GM18519 (cell line): ENCODE measurements around the gene NRXN3.

Experiments
- ATAC-seq: cut with Tn5 transposase; IDR thresholded peaks from one replicate; pipeline ENCODE4 v1.9.1; 2021; ENCODE audit warnings: mild to moderate bottlenecking, moderate library complexity; ENCODE audit not compliant: unreplicated experiment, low FRiP score

NRXN3 gene

GRCh38 chr14:78172428-78172827, 2.3 kb downstream of the NRXN3 start:
- ATAC-seq = no peak

- ATAC-seq = no peak
Observed at GRCh38 chr14:78173346-78174035, 3.3 kb downstream of the NRXN3 start.

- ATAC-seq = no peak
Observed at GRCh38 chr14:78175412-78175811, 5.2 kb downstream of the NRXN3 start.

DNA sequence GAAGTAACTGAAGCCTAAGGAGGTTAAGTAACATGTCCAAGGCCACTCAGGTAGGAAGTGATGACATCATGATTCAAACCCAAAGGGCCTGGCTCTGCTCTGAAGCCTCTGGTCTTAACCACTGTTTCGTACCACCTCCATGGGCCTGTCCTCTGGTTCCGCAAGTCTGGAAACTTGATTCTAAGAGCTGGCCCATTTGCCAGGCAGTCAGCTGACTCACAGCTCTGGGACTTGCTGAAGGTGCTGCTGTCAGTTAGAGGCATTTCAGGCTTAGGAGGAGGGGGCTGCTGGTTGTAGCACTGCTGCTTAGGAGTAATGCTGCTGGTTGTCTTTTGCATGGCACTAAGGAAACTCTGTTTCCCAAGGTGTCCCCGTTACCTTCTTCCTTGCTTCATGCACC, 7.9 kb downstream of the NRXN3 start:
- no peak for ATAC-seq

- ATAC-seq = no peak
Observed at GRCh38 chr14:78178971-78179370, 8.8 kb downstream of the NRXN3 start.

DNA sequence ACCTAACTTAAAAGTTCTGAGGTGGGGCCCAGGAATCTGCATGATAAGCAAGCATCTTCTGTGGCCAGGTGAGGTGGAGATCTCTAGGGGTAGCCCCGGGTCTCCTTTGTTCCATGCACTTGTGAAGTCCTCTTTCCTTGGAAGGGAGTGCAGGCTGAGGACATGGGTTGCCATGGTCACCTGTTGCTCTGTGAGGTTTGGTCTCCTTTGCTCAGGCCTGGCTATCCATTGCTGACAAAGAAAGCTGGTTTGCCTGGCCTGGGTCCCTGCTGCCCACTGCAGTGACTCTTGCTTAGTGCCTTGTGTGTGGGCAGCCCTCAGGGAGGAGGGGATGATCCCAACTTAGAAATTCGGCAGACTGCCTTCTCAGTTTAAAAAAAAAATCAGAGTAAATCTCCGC, 11.1 kb downstream of the NRXN3 start:
- no peak for ATAC-seq

DNA sequence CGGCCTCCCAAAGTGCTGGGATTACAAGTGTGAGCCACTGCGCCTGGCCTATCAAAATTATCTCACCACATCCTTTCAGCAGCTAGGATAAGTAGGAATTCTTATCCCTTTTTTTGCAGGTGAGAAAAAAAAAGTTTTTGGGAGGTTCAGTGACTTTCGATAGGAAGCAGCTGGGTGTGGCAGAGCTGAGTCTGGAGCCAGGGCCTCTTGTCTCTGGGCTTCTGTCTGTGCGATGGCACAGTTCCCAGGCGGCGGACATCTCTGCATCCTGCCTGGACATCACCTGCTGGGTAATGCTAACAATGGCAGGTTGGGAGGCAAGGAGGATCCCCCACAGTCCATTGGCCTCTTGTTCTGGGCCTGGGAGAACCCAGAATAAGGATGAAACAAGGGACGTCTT, 12.5 kb downstream of the NRXN3 start:
- ATAC-seq = no peak

GRCh38 chr14:78184157-78184556, 14.0 kb downstream of the NRXN3 start:
- no peak for ATAC-seq

- no peak for ATAC-seq
Observed at GRCh38 chr14:78186277-78186676, 16.1 kb downstream of the NRXN3 start.

DNA sequence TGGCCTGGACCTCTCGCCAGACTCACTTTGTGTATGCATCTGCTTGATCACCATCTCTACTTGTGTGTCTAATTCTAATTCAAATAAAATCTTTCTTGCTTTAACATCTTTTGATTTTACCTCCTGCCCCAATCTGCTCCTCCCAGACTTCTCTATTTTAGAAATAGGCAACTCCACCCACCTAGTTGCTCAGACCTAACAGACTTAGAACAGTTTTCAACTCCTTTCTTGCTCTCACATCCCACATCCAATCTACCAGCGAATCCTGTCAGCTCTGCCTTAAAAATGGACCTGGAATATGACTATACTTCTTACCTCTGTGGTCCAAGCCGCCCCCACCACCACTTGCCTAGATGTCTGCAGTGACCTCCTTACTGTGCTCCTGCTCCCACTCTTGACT, 18.7 kb downstream of the NRXN3 start:
- no peak for ATAC-seq

GRCh38 chr14:78195431-78195830, 25.3 kb downstream of the NRXN3 start:
- ATAC-seq = no peak

GRCh38 chr14:78196323-78196722, 26.1 kb downstream of the NRXN3 start:
- ATAC-seq = no peak

DNA sequence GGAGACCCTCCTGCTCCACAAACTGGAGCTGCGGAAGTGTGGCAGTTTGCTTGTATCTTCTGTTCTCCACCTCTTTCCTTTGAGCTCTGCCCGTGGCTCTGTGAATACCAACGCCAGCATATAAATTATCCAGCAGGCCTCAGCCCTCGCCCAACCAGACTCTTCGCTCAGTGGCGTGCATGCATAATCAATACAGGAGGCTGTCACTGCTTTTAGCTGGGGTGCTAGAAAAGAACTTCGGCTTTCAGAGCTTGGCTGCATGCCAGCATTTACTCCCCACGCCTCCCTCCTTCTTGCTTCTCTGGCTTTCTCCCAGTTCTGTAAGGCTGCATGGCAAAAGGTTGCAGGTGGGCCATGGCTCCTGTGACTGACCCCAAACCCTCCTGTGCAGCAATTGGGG, 26.9 kb downstream of the NRXN3 start:
- no peak for ATAC-seq

DNA sequence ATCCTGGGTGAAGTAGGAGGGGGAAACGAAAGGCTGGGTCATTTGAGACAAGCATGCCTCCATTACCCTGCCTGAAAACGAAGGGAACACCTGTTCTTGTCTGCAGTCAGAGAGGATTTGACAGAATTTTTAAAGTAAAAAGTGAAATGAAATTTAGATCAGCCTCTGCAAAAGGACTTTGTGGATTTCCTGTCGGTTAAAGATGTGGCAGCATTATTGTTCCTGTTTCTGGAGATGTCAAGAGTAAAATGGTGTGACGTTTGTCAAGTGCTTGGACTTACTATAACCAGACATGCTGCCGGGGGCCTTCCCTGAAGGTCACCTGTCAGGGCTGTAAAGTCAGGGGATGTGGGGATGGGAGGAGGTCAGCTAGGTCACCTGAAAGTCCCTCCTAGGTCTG, 32.0 kb downstream of the NRXN3 start:
- ATAC-seq = no peak

GRCh38 chr14:78202976-78203375, 32.8 kb downstream of the NRXN3 start:
- no peak for ATAC-seq

- no peak for ATAC-seq
Observed at GRCh38 chr14:78207414-78207813, 37.2 kb downstream of the NRXN3 start.

DNA sequence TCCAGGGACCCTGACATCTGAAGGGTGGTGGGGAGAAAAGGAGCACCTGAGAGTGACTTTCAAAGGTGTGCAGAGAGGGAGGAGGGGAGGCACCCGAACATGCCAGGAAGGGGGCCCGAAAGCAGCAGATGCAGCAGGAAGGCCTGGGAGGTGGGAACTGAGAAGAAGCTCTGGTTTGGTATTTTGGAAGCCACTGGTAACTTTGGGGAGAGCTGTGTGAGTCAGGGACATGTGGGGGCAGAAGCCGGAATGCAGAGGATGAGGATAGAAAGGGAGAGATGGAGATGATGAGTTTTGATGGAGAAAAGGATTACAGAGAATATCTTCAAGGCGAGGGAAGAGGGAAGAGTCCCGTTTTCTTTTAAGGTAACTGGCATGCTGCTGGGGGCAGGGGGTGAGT, 50.1 kb downstream of the NRXN3 start:
- no peak for ATAC-seq

GRCh38 chr14:78222746-78223145, 52.6 kb downstream of the NRXN3 start:
- no peak for ATAC-seq

DNA sequence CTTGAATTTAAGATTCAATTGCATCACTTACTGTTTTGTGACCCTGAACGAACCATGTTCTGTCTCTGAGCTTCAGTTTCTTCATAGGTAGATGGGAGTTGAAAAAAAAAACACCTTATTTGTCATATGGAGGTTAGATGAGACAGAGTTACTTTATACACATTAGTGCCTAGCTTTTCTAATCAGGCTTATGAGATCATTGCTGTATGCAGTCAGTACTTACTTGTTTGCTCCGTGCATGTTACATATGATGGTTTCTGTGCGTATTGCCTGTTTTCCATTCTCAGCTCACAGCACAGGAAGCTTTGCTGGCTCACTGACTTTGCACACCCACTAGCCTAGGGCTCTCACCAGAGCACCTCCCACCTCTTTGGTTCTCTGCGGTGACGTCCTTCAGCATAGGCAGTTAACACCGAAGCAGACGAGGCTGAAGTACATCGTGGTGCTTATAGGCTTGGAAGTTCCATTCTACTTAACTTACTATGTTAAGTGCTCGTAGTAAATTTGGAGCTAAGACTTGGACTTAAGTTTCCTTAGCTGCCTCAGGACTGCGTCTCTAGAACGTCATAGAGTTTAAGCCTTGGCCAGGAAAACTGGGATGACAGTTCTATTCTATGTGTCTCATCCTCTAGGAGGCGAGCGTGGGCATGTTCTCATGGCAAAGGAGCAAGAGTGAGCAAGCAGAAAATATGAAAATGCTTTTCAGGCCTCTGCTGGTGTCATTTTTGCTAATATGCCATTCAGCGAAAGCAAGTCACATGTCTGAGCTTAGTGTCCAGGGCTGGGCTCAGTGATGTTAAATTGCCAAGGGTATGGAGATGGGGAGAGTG, 57.3 kb downstream of the NRXN3 start:
- no peak for ATAC-seq

GRCh38 chr14:78228702-78229327, 58.6 kb downstream of the NRXN3 start:
- no peak for ATAC-seq

DNA sequence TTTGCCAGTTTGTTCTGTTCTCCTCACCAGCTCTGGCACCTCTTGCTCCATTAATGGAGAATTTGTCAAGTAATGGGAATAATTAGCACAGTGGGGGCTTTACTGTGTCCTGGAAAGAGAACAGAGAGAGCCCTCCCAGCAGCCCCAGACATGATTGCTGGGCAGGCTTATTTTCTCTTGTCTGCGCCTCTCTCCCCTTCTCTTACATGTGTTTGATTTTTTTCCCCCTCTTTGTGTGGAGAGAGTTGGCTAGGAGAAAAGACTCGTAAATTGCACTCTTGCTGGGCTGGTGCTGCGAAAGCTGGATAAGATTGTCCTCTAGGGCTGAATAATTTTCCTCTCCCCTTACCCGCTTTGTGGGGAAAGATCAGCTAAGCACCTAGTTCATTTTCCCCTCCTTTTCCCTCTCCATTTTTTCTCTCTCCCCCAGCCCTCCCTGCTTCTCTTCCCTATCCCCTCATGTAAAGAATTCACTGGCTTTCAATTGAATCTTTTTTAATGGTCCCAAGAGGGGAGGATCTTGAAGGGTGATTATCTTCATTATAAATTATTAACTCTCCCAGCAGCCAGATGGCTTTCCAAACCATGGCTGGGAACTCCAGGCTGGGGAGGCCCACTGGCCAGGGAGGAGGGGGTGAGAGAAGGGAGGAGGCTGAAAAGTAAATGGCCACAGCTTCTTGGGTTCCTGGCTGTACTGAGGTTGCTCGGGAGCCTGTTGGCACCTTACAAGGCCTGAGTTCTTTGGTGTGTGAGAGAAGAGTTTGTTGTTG, 62.2 kb downstream of the NRXN3 start:
- no peak for ATAC-seq
